ENCODE results near the gene SUPT6H.

GRCh38 chr17:28643983-28644786 is 17.8 kb upstream of the SUPT6H start:
- no peak for TF ChIP-seq POLR2A (IDR thresholded peaks at IDR 0.05; ENCODE audit: low read depth, low read length)
- TF ChIP-seq, protein P1, sequence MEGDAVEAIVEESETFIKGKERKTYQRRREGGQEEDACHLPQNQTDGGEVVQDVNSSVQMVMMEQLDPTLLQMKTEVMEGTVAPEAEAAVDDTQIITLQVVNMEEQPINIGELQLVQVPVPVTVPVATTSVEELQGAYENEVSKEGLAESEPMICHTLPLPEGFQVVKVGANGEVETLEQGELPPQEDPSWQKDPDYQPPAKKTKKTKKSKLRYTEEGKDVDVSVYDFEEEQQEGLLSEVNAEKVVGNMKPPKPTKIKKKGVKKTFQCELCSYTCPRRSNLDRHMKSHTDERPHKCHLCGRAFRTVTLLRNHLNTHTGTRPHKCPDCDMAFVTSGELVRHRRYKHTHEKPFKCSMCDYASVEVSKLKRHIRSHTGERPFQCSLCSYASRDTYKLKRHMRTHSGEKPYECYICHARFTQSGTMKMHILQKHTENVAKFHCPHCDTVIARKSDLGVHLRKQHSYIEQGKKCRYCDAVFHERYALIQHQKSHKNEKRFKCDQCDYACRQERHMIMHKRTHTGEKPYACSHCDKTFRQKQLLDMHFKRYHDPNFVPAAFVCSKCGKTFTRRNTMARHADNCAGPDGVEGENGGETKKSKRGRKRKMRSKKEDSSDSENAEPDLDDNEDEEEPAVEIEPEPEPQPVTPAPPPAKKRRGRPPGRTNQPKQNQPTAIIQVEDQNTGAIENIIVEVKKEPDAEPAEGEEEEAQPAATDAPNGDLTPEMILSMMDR (IDR thresholded peaks at IDR 0.05; ENCODE audit: extremely low read depth in 1 of 2, insufficient read depth in 1 of 2, low read depth in 1 of 2, low read length in 2 of 2) = peak; percentile 14 to 21

All from endothelial cell of umbilical vein (primary cell).